Stimulated activated CD4-positive, alpha-beta T cell treated with anti-CD3 and anti-CD28 coated beads, Interleukin-1b, Interleukin-23, amount 100 ng/mL, for 24 hours (primary cell): ENCODE results near the gene PDE6B.
"Not testable (repeated sequence)": the region's sequence is repeated elsewhere in the genome, so short reads cannot be mapped to it uniquely, and the experiment has no call there.

Source experiments
- DNase-seq, 4 experiments: peaks; one replicate each; pipeline ENCODE4 v3.0.0-alpha.2; 2020; ENCODE audit warnings: low read depth in 4 of 4, low spot score in 1 of 4

Gene PDE6B

GRCh38 chr4:635066-635835 lies 9.9 kb downstream of the PDE6B start:
- DNase-seq, result not testable (repeated sequence)

- DNase-seq, result no peak
These were observed 10.7 kb downstream of the PDE6B start for GRCh38 chr4:635851-636627.

GRCh38 chr4:636628-637159 lies 11.3 kb downstream of the PDE6B start:
- no peak for DNase-seq

- DNase-seq, result no peak
These were observed 12.3 kb downstream of the PDE6B start for GRCh38 chr4:637536-638280.

- not testable (repeated sequence) for DNase-seq
These were observed 17.0 kb downstream of the PDE6B start for GRCh38 chr4:642366-642765.

GRCh38 chr4:646460-646859 lies 21.1 kb downstream of the PDE6B start:
- DNase-seq, result no peak

- DNase-seq, result no peak
These were observed 22.1 kb downstream of the PDE6B start for GRCh38 chr4:647481-647880.

GRCh38 chr4:648579-649292 lies 23.4 kb downstream of the PDE6B start:
- DNase-seq, result no peak

GRCh38 chr4:649293-649625 lies 23.9 kb downstream of the PDE6B start:
- no peak for DNase-seq

- no peak for DNase-seq
These were observed 24.5 kb downstream of the PDE6B start for GRCh38 chr4:649751-650310.

GRCh38 chr4:650461-650860 lies 25.1 kb downstream of the PDE6B start:
- no peak for DNase-seq

- DNase-seq, result no peak
These were observed 25.8 kb downstream of the PDE6B start for GRCh38 chr4:650951-651883.

GRCh38 chr4:651884-652642 lies 26.7 kb downstream of the PDE6B start:
- no peak for DNase-seq

GRCh38 chr4:653080-653821 lies 27.9 kb downstream of the PDE6B start:
- DNase-seq, result no peak

- no peak for DNase-seq
These were observed 28.6 kb downstream of the PDE6B start for GRCh38 chr4:653831-654502.

GRCh38 chr4:654503-654845 lies 29.1 kb downstream of the PDE6B start:
- no peak for DNase-seq

GRCh38 chr4:654871-655463 lies 29.6 kb downstream of the PDE6B start:
- DNase-seq, result no peak
